ENCODE results near the gene TMEM8B. TPM values are rescaled to one million over a fixed set of nuclear protein-coding genes. Genes with fewer than 3 reads are reported as not detected.

Gene TMEM8B
- polyA plus RNA-seq, 1 donor from 2014 or later = 12.7 TPM

GRCh38 chr9:35801328-35802128 lies 27.5 kb upstream of the TMEM8B start:
- Histone ChIP-seq H4K20me1 (ENCODE audit: insufficient read depth) (no peaks in the 10 kb centered on the region), H3K79me2 (replicated peaks; ENCODE audit: insufficient read depth, low read length) (no peaks in the 10 kb centered on the region), H3K4me2 (ENCODE audit: low read length) (no peak overlapping the region), H3K9me2 (ENCODE audit: insufficient read depth, low read length) (no peaks in the 10 kb centered on the region), H3K9ac (ENCODE audit: low read length) (no peak overlapping the region), H3F3A (ENCODE audit: insufficient read depth, low read length, poor library complexity, severe bottlenecking) (no peaks in the 10 kb centered on the region), H3K4me3 (ENCODE audit: low read length) (no peak overlapping the region), H2AFZ (ENCODE audit: low read depth, low read length) (no peak overlapping the region), H3K27me3 (ENCODE audit: insufficient read depth, low read depth, low read length) (no peaks in the 10 kb centered on the region), H3K36me3 (ENCODE audit: insufficient read depth, low read length) (no peaks in the 10 kb centered on the region), H3K9me3 (ENCODE audit: low read length) (no peaks in the 10 kb centered on the region), H3K27ac (ENCODE audit: low read length) (no peak overlapping the region)
- TF ChIP-seq RAD21 (conservative IDR thresholded peaks at IDR 0.05) (no peak), POLR2AphosphoS5 (IDR thresholded peaks at IDR 0.05) (no peak), EP300 (conservative IDR thresholded peaks at IDR 0.05; ENCODE audit: poor library complexity, severe bottlenecking) (no peak)

- H3K9me3 ChIP-seq (ENCODE audit: low read length) = no peaks in the 10 kb centered on the region
- no peak overlapping the region for H3K9ac ChIP-seq (ENCODE audit: low read length)
- H3K27ac ChIP-seq (ENCODE audit: low read length) = no peak overlapping the region
- H3K79me2 ChIP-seq (replicated peaks; ENCODE audit: insufficient read depth, low read length) = no peaks in the 10 kb centered on the region
- no peak overlapping the region for H3K4me3 ChIP-seq (ENCODE audit: low read length)
- no peak overlapping the region for H2AFZ ChIP-seq (ENCODE audit: low read depth, low read length)
- H3K27me3 ChIP-seq (ENCODE audit: insufficient read depth, low read depth, low read length) = no peaks in the 10 kb centered on the region
- no peaks in the 10 kb centered on the region for H4K20me1 ChIP-seq (ENCODE audit: insufficient read depth)
- H3K9me2 ChIP-seq (ENCODE audit: insufficient read depth, low read length) = no peaks in the 10 kb centered on the region
- H3K36me3 ChIP-seq (ENCODE audit: insufficient read depth, low read length) = no peaks in the 10 kb centered on the region
- no peaks in the 10 kb centered on the region for H3F3A ChIP-seq (ENCODE audit: insufficient read depth, low read length, poor library complexity, severe bottlenecking)
- no peak overlapping the region for H3K4me2 ChIP-seq (ENCODE audit: low read length)
- TF ChIP-seq EP300 (conservative IDR thresholded peaks at IDR 0.05; ENCODE audit: poor library complexity, severe bottlenecking) = no peak
- TF ChIP-seq MXI1 (conservative IDR thresholded peaks at IDR 0.05; ENCODE audit: poor library complexity, severe bottlenecking) = no peak
- no peak for TF ChIP-seq TAF1 (IDR thresholded peaks at IDR 0.05; ENCODE audit: low read depth)
- no peak for TF ChIP-seq SMC3 (conservative IDR thresholded peaks at IDR 0.05; ENCODE audit: poor library complexity)
- TF ChIP-seq RAD21 (conservative IDR thresholded peaks at IDR 0.05) = no peak
- TF ChIP-seq POLR2AphosphoS5 (IDR thresholded peaks at IDR 0.05) = no peak
- no peak for TF ChIP-seq REST (IDR thresholded peaks at IDR 0.05; ENCODE audit: borderline replicate concordance)
- no peak for TF ChIP-seq CTCF (IDR thresholded peaks at IDR 0.05; ENCODE audit: poor library complexity, severe bottlenecking)
- TF ChIP-seq EZH2 (IDR thresholded peaks at IDR 0.05; ENCODE audit: borderline replicate concordance, insufficient read depth, low read length, poor library complexity, severe bottlenecking) = no peak
Observed at GRCh38 chr9:35806101-35806500, 22.9 kb upstream of the TMEM8B start.
